ENCODE data around the gene ZNF629.

DNA sequence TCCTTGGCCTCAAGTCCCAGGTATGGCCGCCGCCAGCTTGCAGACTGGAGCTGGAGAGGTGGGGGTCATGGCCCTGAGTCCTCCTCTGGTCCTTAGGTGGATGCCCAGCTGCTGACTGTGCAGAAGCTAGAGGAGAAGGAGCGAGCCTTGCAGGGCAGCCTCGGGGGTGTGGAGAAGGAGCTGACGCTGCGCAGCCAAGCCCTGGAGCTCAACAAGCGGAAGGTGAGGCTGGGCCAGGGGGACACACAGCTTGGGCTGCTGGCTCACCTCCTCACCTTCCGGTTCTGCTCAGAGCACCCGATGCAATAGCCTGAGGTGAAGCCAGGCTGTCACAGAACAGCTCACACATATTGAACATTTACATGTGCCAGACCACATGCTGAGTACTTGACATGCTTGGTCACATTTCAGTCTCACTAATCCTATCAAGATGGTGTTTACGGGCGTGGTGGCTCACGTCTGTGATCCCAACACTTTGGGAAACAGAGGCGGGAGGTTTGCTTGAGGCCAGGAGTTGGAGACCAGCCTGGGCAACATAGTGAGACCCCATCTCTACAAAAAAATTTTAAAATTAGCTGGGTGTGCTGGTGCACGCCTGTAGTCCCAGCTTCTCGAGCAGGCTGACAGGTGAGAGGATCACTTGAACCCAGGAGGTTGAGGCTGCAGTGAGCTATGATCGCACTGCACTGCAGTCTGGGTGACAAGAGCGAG lies 17.5 kb downstream of the ZNF629 start:
- TF ChIP-seq CTCF (IDR thresholded peaks at IDR 0.05) = no peak
- no peak for TF ChIP-seq POLR2A (IDR thresholded peaks at IDR 0.05)
